ENCODE results near the gene RASSF5.
"Not testable (repeated sequence)": the region's sequence is repeated elsewhere in the genome, so short reads cannot be mapped to it uniquely, and the experiment has no call there.

The RASSF5 gene

GRCh38 chr1:206579747-206580437 is 72.6 kb downstream of the RASSF5 start:
- no peaks in the 10 kb centered on the region for H3K27me3 ChIP-seq (ENCODE audit: control insufficient read depth, insufficient read depth, low read length)
- no peaks in the 10 kb centered on the region for H3K4me1 ChIP-seq
- H3K36me3 ChIP-seq (ENCODE audit: control insufficient read depth, insufficient read depth, low read length) = no peaks in the 10 kb centered on the region
- no peak overlapping the region for H3K4me2 ChIP-seq (ENCODE audit: low read length)
- no peaks in the 10 kb centered on the region for H3K79me2 ChIP-seq
- no peaks in the 10 kb centered on the region for H3K9me3 ChIP-seq (ENCODE audit: control insufficient read depth, low read length)
- H3K9ac ChIP-seq = no peak overlapping the region
- H3K27ac ChIP-seq = peak overlapping the region; percentile 32
- no peak overlapping the region for H2AFZ ChIP-seq
- no peak for TF ChIP-seq CTCF (IDR thresholded peaks at IDR 0.05)
- H3K4me3 ChIP-seq (ENCODE audit: low read depth, low read length) = no peak overlapping the region

- TF ChIP-seq CTCF (IDR thresholded peaks at IDR 0.05) = no peak
- Histone ChIP-seq H2AFZ (no peak overlapping the region), H3K4me3 (ENCODE audit: low read depth, low read length) (no peak overlapping the region), H3K4me2 (ENCODE audit: low read length) (no peak overlapping the region), H3K9ac (no peak overlapping the region), H3K4me1 (no peaks in the 10 kb centered on the region), H3K27me3 (ENCODE audit: control insufficient read depth, insufficient read depth, low read length) (no peaks in the 10 kb centered on the region), H3K79me2 (no peaks in the 10 kb centered on the region), H3K36me3 (ENCODE audit: control insufficient read depth, insufficient read depth, low read length) (no peaks in the 10 kb centered on the region), H3K27ac (peak overlapping the region; percentile 32), H3K9me3 (ENCODE audit: control insufficient read depth, low read length) (no peaks in the 10 kb centered on the region)
These were observed 73.2 kb downstream of the RASSF5 start for GRCh38 chr1:206580438-206581113.

- H3K4me3 ChIP-seq (ENCODE audit: low read depth, low read length); H3K79me2 ChIP-seq; H3K9me3 ChIP-seq (ENCODE audit: control insufficient read depth, low read length); H3K27me3 ChIP-seq (ENCODE audit: control insufficient read depth, insufficient read depth, low read length); H3K9ac ChIP-seq; H3K4me1 ChIP-seq; H2AFZ ChIP-seq; H3K27ac ChIP-seq; H3K4me2 ChIP-seq (ENCODE audit: low read length); H3K36me3 ChIP-seq (ENCODE audit: control insufficient read depth, insufficient read depth, low read length): not testable (repeated sequence)
These were observed 73.8 kb downstream of the RASSF5 start for GRCh38 chr1:206581114-206581497.

GRCh38 chr1:206581571-206581981 is 74.2 kb downstream of the RASSF5 start:
- Histone ChIP-seq H3K27ac (no peak overlapping the region), H3K9ac (no peak overlapping the region), H2AFZ (no peak overlapping the region), H3K79me2 (no peaks in the 10 kb centered on the region), H3K9me3 (ENCODE audit: control insufficient read depth, low read length) (no peaks in the 10 kb centered on the region), H3K36me3 (ENCODE audit: control insufficient read depth, insufficient read depth, low read length) (no peaks in the 10 kb centered on the region), H3K4me2 (ENCODE audit: low read length) (no peak overlapping the region), H3K4me1 (no peaks in the 10 kb centered on the region), H3K4me3 (ENCODE audit: low read depth, low read length) (no peak overlapping the region), H3K27me3 (ENCODE audit: control insufficient read depth, insufficient read depth, low read length) (no peaks in the 10 kb centered on the region)
- TF ChIP-seq CTCF (IDR thresholded peaks at IDR 0.05) = no peak

GRCh38 chr1:206582537-206582936 is 75.2 kb downstream of the RASSF5 start:
- TF ChIP-seq CTCF (IDR thresholded peaks at IDR 0.05) = no peak
- H3K4me1 ChIP-seq = no peaks in the 10 kb centered on the region

More at GRCh38 chr1:206582537-206582936, 75.2 kb downstream of the RASSF5 start:
- Histone ChIP-seq H3K4me3 (ENCODE audit: low read depth, low read length) (no peak overlapping the region), H2AFZ (no peak overlapping the region), H3K9me3 (ENCODE audit: control insufficient read depth, low read length) (no peaks in the 10 kb centered on the region), H3K27ac (no peak overlapping the region), H3K79me2 (no peaks in the 10 kb centered on the region), H3K27me3 (ENCODE audit: control insufficient read depth, insufficient read depth, low read length) (no peaks in the 10 kb centered on the region), H3K9ac (no peak overlapping the region), H3K4me2 (ENCODE audit: low read length) (no peak overlapping the region), H3K36me3 (ENCODE audit: control insufficient read depth, insufficient read depth, low read length) (no peaks in the 10 kb centered on the region)
